G401.6 (cell line): ENCODE measurements around the gene RBM38.

Source experiments
- FAIRE-seq: peaks from 2 replicates; lab custom pipeline; 2012; peaks lifted over from hg19 to GRCh38; lab: Jason Lieb, UNC

The RBM38 gene

DNA sequence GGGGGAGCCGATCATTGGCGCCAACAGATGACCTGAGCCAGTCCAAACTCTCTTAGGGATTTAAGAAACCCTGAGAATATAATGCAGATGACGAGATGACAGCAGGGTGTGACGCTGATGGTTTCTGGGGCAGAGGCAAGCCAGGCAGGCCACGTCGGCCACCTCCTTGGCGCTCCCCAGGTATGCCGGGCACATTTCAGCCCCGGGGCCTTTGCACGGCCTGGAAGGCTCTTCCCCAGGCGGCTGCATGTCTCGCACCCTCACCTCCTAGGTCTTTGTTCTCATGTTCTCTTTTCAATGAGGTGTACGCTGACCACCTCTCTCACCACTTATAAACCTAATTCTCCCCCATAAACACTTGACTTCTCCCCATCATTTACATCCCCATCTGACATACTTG, 64.9 kb downstream of the RBM38 start:
- FAIRE-seq, result no peak

DNA sequence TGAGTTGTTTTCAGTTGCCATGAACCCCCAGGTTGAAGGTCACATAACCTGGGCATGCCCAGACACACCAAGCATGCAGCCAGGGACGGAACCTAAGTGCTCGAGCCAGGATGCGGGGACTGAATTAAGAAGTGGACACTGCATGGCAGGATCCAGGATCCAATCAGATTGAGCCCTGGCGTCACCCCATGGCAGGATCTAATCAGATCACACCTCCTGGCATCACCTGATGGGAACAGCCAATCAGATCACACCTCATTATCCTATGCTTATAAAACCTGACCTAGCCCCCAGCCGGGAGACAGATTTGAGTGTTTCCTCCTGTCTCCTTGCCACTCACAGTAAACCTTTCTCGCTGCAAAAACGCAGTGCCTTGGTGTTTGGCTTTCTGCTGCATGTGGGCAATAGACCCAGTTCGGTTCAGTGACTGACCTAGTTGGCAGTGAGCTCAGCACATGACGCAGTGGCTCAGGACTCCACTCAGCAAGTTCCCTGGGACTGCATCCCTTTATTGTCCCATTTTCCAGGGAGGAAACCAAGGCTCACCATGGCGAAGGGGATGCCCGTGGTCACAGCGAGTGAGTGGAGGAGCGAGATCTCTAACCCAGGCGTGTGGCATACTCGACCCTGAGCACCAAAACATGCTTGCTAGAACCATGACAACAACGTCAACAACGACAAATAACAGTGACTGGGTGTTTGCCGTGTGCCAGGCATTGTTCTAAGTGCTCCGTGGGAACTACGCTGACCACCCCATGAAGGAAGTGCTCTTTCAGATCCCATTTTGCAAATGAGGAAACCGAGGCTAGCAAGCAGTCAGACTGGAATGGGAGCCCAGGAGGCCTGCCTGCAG, 66.3 kb downstream of the RBM38 start:
- FAIRE-seq, result no peak

DNA sequence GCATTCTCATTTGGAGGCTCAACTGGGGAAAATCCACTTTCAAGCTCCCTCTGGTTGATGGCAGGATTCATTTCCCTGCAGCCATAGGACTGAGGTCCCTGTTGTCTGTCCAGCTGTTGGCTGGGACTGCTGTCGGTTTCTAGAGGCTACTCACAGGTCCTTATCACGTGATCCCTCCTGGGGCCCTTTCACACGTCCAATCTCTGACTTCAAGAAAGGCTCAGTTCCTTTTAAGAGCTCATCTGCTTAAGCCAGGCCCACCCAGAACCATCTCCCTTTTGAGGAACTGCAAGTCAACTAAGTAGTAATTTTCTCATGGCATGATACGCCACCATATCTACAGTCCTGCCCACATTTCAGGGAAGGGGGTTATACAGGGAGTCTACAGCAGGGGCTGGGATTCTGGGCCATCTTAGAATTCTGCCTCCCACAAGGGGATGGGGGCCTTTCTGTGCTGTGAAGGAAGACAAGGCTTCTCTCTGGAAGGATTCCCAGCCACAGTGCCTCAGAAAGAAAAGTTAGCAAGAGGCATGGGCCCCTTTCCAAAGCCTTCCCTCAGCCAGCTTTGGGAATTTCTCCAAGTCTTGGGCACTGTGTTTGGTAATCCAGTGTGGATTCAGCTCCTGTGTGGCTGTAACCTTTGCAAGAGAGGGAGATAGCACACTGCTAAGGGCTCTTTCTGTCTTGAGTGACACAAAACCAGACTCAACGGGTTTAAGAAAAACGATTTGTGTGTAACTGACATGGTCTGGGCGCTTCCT, 67.4 kb downstream of the RBM38 start:
- FAIRE-seq, result no peak
